ENCODE data around the gene PARP16. TPM values are rescaled to one million over a fixed set of nuclear protein-coding genes. Genes with fewer than 3 reads are reported as not detected.

Gene PARP16
- total RNA-seq, 1 experiment from 2014 or later, result 9.7 TPM

DNA sequence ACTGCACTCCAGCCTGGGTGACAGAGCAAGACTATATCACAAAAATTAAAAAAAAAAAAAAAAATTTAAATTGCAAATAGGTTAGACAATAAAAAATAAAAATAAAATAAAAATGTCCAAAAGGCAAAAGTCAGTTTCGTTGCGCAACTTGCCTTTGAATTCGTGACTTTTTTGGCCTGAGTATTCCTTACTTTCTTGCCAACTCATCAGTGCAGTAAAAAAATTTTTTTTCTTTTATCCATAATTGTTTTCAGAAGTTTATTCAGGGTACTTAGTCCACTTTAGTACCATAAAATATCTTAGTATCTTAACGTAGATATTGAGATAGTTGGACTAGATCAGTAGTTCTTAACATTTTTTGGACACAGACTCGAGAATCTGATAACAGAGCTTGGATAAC lies 53.0 kb downstream of the PARP16 start:
- ChIA-PET RAD21 (ENCODE audit: low non-redundant PET in 1 of 2, low total read pairs in 2 of 2, uncharacterized antibody in 2 of 2, unreplicated experiment in 2 of 2) (no interaction called here), POLR2A (interaction anchor here (0.8 kb wide), 1 partner anchor 53 kb away, joined by 3 read pairs; the partner anchor contains the start of gene PARP16), CTCF (no interaction called here)
- Histone ChIP-seq H3K79me2 (ENCODE audit: insufficient read depth, low read length) (no peaks in the 10 kb centered on the region), H3K27me3 (ENCODE audit: insufficient read depth, low read length) (no peaks in the 10 kb centered on the region), H3K4me1 (ENCODE audit: control insufficient read depth in 1 of 2, insufficient read depth in 2 of 2, low read length in 2 of 2) (no peaks in the 10 kb centered on the region), H3K4me2 (ENCODE audit: low read length) (no peak overlapping the region), H3K36me3 (ENCODE audit: control insufficient read depth in 1 of 2, insufficient read depth in 2 of 2, low read length in 2 of 2) (no peaks in the 10 kb centered on the region), H3K27ac (ENCODE audit: low read depth, low read length) (no peak overlapping the region), H3K9ac (ENCODE audit: low read length) (no peak overlapping the region), H3K9me2 (ENCODE audit: insufficient read depth) (no peaks in the 10 kb centered on the region), H3K4me3 (replicated peaks in 1 of 2; ENCODE audit: low read depth in 1 of 2, low read length in 2 of 2) (no peak overlapping the region), H2AFZ (ENCODE audit: low read depth, low read length, poor library complexity, severe bottlenecking) (no peak overlapping the region), H3K9me3 (ENCODE audit: control insufficient read depth in 1 of 2, insufficient read depth in 1 of 2, low read depth in 1 of 2, low read length in 2 of 2) (no peaks in the 10 kb centered on the region), H4K20me1 (ENCODE audit: insufficient read depth) (no peaks in the 10 kb centered on the region)
- intact Hi-C loops (cut with micrococcal nuclease), result no loop called here
- DNase-seq (ENCODE audit: low read depth, low spot score) (no peak), ATAC-seq (no peak)
- no peak for TF ChIP-seq SIN3A (IDR thresholded peaks at IDR 0.05; ENCODE audit: low read depth)
- no peak for TF ChIP-seq SRF (IDR thresholded peaks at IDR 0.05; ENCODE audit: low read depth)
- TF ChIP-seq ZNF274 (IDR thresholded peaks at IDR 0.05; ENCODE audit: low read depth, low read length), result no peak
- TF ChIP-seq EZH2phosphoT487 (IDR thresholded peaks at IDR 0.05; ENCODE audit: borderline replicate concordance), result no peak
- TF ChIP-seq, protein P1, sequence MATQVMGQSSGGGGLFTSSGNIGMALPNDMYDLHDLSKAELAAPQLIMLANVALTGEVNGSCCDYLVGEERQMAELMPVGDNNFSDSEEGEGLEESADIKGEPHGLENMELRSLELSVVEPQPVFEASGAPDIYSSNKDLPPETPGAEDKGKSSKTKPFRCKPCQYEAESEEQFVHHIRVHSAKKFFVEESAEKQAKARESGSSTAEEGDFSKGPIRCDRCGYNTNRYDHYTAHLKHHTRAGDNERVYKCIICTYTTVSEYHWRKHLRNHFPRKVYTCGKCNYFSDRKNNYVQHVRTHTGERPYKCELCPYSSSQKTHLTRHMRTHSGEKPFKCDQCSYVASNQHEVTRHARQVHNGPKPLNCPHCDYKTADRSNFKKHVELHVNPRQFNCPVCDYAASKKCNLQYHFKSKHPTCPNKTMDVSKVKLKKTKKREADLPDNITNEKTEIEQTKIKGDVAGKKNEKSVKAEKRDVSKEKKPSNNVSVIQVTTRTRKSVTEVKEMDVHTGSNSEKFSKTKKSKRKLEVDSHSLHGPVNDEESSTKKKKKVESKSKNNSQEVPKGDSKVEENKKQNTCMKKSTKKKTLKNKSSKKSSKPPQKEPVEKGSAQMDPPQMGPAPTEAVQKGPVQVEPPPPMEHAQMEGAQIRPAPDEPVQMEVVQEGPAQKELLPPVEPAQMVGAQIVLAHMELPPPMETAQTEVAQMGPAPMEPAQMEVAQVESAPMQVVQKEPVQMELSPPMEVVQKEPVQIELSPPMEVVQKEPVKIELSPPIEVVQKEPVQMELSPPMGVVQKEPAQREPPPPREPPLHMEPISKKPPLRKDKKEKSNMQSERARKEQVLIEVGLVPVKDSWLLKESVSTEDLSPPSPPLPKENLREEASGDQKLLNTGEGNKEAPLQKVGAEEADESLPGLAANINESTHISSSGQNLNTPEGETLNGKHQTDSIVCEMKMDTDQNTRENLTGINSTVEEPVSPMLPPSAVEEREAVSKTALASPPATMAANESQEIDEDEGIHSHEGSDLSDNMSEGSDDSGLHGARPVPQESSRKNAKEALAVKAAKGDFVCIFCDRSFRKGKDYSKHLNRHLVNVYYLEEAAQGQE (IDR thresholded peaks at IDR 0.05; ENCODE audit: low read depth), result no peak
- TF ChIP-seq CEBPB (IDR thresholded peaks at IDR 0.05; ENCODE audit: low read depth), result no peak
- TF ChIP-seq CBX3 (IDR thresholded peaks at IDR 0.05; ENCODE audit: low read depth), result no peak
- TF ChIP-seq, protein P2, sequence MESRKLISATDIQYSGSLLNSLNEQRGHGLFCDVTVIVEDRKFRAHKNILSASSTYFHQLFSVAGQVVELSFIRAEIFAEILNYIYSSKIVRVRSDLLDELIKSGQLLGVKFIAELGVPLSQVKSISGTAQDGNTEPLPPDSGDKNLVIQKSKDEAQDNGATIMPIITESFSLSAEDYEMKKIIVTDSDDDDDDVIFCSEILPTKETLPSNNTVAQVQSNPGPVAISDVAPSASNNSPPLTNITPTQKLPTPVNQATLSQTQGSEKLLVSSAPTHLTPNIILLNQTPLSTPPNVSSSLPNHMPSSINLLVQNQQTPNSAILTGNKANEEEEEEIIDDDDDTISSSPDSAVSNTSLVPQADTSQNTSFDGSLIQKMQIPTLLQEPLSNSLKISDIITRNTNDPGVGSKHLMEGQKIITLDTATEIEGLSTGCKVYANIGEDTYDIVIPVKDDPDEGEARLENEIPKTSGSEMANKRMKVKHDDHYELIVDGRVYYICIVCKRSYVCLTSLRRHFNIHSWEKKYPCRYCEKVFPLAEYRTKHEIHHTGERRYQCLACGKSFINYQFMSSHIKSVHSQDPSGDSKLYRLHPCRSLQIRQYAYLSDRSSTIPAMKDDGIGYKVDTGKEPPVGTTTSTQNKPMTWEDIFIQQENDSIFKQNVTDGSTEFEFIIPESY (IDR thresholded peaks at IDR 0.05; ENCODE audit: extremely low read depth, insufficient replicate concordance, low read length), result no peak
- no peak for TF ChIP-seq POLR2A (IDR thresholded peaks at IDR 0.05; ENCODE audit: borderline replicate concordance, extremely low read depth, insufficient read depth, insufficient read length)
- no peak for TF ChIP-seq RAD21 (IDR thresholded peaks at IDR 0.05; ENCODE audit: low read depth)
- BruUV-seq (replicated peaks), result no TSS peak

All from HCT116 (cell line).